Activated CD4-positive, CD25-positive, alpha-beta regulatory T cell (primary cell): Measurements from ENCODE around the gene POLE3.
"Not testable (repeated sequence)": the region's sequence is repeated elsewhere in the genome, so short reads cannot be mapped to it uniquely, and the experiment has no call there.

Source experiments
- DNase-seq, 4 experiments: peaks; one replicate each; lab custom pipeline; 2025; lab: John Stamatoyannopoulos, UW

The POLE3 gene

GRCh38 chr9:113403646-113404045, 6.8 kb downstream of the POLE3 start:
- DNase-seq = no peak

DNA sequence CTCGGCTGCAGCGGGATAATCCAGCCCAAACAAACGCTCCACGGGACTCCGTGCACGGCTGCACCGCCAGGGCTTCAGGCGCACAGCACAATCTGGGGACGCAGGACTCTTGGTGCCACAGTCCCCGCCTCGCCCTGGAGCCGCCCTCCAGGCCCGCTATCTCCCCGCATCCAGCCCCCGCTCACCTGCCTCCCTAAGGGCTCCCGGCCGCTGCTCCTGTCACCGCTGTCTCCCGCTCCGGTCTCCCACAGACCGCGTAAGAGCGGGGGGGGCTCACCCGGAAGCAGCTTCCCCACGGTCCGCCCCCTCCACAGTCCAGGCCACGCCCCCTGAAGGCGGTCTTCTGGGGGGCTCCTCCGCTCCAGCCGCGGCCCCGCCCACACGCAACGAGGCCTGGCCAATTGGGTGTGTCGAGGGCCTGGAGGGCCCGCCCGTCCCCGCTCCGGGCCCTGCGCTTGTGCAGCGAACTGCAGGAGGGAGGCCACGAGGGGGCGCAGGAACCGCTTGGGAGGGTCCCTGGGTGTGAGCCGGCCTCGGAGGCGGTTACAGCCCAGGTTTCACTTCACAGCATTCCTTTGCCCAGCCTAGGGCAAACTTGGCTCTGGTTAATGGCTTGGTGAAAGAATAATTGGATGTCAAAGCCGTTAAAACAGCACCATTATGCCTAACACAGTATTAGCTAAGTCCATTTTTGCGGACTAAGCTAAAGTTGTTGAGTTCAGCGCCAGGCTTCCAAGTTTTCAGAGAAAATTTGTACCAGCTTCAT, 9.3 kb downstream of the POLE3 start, which contains the start of gene ALAD:
ALAD (minus strand) TSS at position 258 of the 766 bp plus-strand sequence. CDS start 7,725 bp downstream, outside the sequence.
- peak; percentile 99 for DNase-seq

DNA sequence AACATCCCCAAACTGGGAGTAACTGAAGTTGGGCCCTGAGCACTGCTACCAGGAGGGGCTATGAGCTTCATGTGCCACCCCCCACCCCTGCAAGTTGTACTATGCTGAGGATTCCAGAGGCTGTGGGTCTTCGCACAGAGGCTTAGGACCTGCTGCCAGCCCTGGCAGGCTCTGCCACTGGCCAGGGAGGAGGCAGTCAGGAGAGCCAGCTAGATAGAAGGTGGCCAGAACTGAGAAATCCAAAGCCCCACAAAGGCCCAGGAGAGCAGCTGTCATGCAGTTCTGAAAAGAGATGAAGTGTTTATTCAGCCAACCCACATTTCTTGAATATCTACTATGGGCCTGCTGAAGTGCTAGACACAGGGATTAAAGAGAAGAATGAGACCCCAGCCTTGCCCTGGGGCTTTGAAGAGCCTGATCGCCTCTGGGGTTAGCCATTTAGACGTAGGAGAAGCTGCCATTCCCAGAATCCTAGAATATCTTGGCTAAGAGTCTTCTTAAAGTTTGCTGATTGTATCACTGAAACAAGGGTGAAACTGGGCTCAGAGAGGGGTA, 10.8 kb downstream of the POLE3 start:
- no peak for DNase-seq

DNA sequence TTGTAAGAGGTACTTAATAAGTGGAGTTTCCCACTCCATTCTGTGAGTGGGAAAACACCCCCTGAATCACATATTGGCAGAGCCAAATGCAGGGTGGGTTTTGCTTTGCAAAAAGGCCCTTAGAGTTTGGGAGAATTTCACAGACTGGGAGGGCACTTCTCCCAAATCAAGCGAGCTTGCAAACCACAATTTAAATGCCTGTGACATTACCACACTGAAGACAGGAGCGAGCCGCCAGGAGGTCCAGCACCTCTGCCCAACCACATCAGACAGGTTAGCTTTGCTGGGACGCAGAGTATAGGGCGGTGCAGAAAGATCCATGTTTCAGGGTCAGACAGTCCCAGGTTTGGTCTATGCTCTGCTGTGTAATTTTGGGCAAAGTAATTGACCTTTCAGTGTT, 11.7 kb downstream of the POLE3 start:
- DNase-seq = no peak

- no peak for DNase-seq
Observed at GRCh38 chr9:113397203-113397631, 13.3 kb downstream of the POLE3 start.

- DNase-seq = no peak
Observed at GRCh38 chr9:113395000-113395861, 15.2 kb downstream of the POLE3 start.

GRCh38 chr9:113393281-113393680, 17.2 kb downstream of the POLE3 start:
- no peak for DNase-seq

DNA sequence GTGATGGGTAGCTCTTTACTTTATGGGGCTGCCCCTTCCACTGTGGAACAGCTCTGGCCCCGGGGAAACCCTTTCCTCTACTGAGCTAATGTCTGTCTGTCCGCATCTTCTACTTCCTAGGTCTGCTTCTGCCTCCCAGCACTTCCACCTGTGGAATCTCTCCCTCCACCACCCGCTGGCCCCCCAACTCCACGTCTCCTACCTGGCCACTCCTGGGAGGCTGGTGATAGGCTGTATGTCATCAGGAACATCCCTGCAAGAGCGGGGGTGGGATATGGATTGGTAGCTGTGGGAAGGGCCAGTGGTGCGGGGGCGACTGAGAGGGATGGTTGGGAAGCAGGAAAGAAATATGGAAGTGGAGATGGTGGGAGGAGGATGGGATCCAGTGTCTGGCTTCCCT, 18.6 kb downstream of the POLE3 start:
- no peak for DNase-seq

- DNase-seq = no peak
Observed at GRCh38 chr9:113390192-113390960, 20.1 kb downstream of the POLE3 start.

- no peak for DNase-seq
Observed at GRCh38 chr9:113389451-113389850, 21.0 kb downstream of the POLE3 start.

DNA sequence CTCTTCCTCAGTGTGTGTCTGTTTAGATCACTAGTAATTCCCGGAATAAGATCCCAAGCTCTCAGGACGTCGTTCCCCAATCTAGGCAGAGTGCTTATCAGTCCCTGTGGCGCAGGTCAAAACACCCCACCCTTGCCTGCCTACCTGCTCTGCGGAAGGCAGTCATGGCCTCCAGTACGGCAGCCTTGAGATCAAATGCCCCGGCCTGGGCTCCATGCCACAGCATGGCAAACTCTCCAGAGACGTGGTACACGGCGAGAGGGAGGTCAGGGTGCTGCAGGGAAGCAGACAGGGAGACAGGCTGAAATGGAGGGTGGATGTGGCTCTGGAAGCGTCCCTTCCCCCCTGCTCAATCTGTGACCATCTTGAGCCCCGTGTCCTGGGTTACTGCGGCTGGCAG, 21.6 kb downstream of the POLE3 start:
- no peak for DNase-seq

DNA sequence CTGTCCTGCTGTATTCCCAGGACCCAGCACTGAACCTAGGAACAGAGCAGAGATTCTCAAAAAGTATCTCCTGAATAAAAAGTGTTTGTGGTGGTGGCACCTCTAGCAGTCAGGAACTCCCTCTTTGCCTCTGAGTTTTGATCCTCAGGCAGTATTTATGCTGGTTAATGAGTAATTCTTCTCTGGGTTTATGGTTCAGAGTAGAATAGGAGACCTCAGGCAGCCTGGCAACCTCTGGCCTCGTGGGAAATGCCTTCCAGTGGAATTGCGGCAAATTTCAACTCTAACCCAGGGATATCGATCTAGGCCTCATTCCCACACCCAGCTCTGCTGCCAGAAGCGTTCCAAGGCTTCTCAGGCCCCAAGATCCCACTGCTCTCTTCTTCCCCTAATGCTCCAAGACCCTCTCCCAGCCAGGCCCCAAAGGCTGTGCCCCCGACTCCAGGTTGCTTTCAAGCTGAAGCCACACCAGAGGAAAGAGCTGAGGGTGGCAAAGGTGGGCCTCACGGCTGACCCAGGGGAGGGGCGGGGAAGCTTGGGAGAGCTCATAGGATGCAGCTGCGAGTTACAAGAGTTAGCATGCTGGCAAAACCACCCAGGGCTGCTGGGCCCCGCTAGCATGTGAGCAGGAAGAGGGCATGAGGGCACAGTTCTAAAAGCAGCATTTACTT, 22.8 kb downstream of the POLE3 start:
- DNase-seq = no peak

- no peak for DNase-seq
Observed at GRCh38 chr9:113386571-113387393, 23.7 kb downstream of the POLE3 start.

- no peak for DNase-seq
Observed at GRCh38 chr9:113381909-113382411, 28.5 kb downstream of the POLE3 start.

- DNase-seq = not testable (repeated sequence)
Observed at GRCh38 chr9:113381441-113381840, 29.0 kb downstream of the POLE3 start.

- no peak for DNase-seq
Observed at GRCh38 chr9:113380869-113381378, 29.6 kb downstream of the POLE3 start.

- DNase-seq = not testable (repeated sequence)
Observed at GRCh38 chr9:113379829-113380210, 30.7 kb downstream of the POLE3 start.

- not testable (repeated sequence) for DNase-seq
Observed at GRCh38 chr9:113379094-113379828, 31.2 kb downstream of the POLE3 start.
